Type B pancreatic cell (in vitro differentiated cells): Measurements from ENCODE around the gene CRIP2. TPM values are rescaled to one million over a fixed set of nuclear protein-coding genes. Genes with fewer than 3 reads are reported as not detected.

ENCODE experiments used
- DNase-seq: peaks from one replicate; pipeline ENCODE4 v3.0.0; 2021; ENCODE audit warnings: mixed read lengths; ENCODE audit not compliant: unreplicated experiment; ENCODE audit errors: extremely low spot score
- H3K27ac Mint-ChIP-seq: 2 replicates; pipeline ENCODE4 v1.8.0; 2021; ENCODE audit warnings: mild to moderate bottlenecking, mixed read lengths
- H3K27me3 Mint-ChIP-seq: 2 replicates; pipeline ENCODE4 v1.8.0; 2021; ENCODE audit warnings: mixed read lengths
- H3K36me3 Mint-ChIP-seq: 2 replicates; pipeline ENCODE4 v1.8.0; 2021; ENCODE audit warnings: mixed read lengths
- H3K4me1 Mint-ChIP-seq: one replicate; pipeline ENCODE4 v1.8.0; 2021; ENCODE audit warnings: mixed read lengths; ENCODE audit not compliant: unreplicated experiment
- H3K4me3 Mint-ChIP-seq: 2 replicates; pipeline ENCODE4 v1.8.0; 2021; ENCODE audit warnings: mild to moderate bottlenecking, mixed read lengths
- H3K9me3 Mint-ChIP-seq: 2 replicates; pipeline ENCODE4 v1.8.0; 2021; ENCODE audit warnings: mixed read lengths
- total RNA-seq: library from RNA; stranded (reverse); gene quantifications from 2 replicates; pipeline ENCODE4 v1.2.1, GENCODE V29; 2021; ENCODE audit warnings: low replicate concordance
- TF ChIP-seq, protein P1 (sequence below): fragments of 200-600 bp; sonication (generic); conservative IDR thresholded peaks from 2 replicates; pipeline ENCODE4 v1.5.0; 2021; ENCODE audit warnings: antibody characterized with exemption, mild to moderate bottlenecking

CRIP2 gene
- total RNA-seq, 1 donor from 2014 or later, result 20.3 TPM

DNA sequence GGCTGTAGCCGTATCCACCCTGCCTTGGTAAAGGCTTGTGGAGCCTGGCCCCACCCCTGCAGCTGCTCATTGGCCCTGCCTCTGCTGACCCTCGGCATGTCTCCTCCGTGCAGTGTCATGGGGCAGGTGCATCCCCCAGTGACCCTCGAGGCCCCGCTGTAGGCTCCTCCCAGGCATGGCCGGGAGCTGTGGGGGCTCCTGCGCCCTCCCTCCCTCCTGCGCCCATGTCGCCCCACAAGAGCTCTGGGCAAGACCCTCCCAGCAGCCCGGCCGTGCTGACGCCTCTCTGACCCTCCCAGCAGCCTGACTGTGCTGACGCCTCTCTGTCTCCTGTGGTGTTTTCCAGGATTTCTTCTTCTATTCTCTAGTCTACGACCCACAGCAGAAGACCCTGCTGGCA, 20.8 kb upstream of the CRIP2 start:
- DNase-seq, result no peak
- no peaks in the 10 kb centered on the region for H3K9me3 Mint-ChIP-seq
- H3K4me3 Mint-ChIP-seq, result no peak overlapping the region
- no peak overlapping the region for H3K27ac Mint-ChIP-seq
- TF ChIP-seq, protein P1, sequence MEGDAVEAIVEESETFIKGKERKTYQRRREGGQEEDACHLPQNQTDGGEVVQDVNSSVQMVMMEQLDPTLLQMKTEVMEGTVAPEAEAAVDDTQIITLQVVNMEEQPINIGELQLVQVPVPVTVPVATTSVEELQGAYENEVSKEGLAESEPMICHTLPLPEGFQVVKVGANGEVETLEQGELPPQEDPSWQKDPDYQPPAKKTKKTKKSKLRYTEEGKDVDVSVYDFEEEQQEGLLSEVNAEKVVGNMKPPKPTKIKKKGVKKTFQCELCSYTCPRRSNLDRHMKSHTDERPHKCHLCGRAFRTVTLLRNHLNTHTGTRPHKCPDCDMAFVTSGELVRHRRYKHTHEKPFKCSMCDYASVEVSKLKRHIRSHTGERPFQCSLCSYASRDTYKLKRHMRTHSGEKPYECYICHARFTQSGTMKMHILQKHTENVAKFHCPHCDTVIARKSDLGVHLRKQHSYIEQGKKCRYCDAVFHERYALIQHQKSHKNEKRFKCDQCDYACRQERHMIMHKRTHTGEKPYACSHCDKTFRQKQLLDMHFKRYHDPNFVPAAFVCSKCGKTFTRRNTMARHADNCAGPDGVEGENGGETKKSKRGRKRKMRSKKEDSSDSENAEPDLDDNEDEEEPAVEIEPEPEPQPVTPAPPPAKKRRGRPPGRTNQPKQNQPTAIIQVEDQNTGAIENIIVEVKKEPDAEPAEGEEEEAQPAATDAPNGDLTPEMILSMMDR, result no peak
- no peaks in the 10 kb centered on the region for H3K4me1 Mint-ChIP-seq
- H3K36me3 Mint-ChIP-seq, result peaks cover 4% of the 10 kb centered on the region
- no peaks in the 10 kb centered on the region for H3K27me3 Mint-ChIP-seq

DNA sequence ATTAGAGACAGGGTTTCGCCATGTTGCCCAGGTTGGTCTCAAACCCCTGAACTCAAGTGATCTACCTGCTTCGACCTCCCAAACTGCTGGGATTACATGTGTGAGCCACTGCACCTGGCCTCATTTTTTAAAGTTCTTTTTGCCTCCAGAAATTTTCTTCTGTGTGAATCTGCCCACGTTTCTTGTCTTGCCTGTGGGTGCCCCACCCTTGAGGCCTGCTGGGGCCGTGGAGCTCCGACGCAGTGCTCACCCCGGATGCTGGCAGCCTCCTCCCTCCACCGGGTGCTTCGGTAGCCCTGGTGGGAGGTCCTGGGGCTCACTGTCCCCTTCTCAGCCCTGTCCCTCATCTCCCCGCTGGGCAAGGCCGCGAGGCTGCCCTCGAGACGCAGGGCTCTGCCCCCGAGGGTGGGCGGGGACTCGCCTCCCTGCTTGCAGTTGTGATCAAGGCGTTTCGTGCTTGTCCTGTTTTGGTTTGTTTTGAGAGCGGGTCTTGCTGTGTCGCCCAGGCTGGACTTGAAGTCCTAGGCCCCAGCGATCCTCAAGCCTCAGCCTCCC, 19.5 kb upstream of the CRIP2 start:
- Mint-ChIP-seq H3K9me3 (no peaks in the 10 kb centered on the region), H3K27me3 (no peaks in the 10 kb centered on the region), H3K27ac (no peak overlapping the region), H3K4me3 (no peak overlapping the region), H3K36me3 (peaks cover 4% of the 10 kb centered on the region), H3K4me1 (no peaks in the 10 kb centered on the region)
- DNase-seq, result no peak
- TF ChIP-seq, protein P1, result no peak

DNA sequence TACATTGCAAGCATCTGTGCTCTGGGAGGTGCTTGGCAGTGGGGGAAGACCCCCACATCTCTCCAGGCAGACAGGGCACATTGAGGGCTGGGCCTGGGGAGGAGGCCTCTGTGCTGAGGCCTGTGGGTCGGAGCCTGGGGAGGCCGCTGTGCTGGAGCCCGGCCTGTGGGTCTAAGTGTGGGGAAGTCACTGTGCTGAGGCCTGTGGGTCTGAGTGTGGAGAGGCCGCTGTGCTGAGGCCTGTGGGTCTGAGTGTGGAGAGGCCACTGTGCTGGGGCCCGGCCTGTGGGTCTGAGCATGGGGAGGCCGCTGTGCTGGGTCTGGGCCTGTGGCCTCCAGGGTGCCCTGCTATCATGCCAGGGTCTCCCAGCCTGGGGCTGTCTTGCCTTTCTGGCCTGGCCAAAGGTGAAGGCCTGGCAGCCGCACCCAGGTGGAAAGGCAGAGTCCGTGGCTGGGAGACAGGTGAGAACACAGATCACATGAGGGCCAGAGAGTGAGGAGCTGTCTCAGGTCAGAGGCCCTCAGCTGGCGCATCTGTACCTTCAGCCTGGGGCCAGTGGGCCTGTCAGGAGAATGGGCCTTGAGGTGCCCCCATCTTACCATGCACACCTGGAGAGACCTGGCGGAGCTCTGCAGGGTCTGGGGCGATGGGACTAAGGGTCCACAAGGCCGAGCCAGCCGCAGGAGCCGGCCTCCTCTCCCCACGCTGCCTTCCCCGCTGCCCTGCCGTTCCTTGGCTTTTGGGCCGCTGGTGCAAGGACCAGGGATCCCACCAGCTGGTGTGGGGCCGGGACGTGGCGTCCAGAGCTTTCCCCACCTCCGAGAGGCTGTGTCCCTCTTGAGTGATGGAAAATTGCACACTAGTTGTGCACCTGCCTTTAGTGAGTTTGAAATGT, 18.6 kb upstream of the CRIP2 start:
- Mint-ChIP-seq H3K9me3 (no peaks in the 10 kb centered on the region), H3K36me3 (peaks cover 4% of the 10 kb centered on the region), H3K27ac (no peak overlapping the region), H3K4me3 (no peak overlapping the region), H3K27me3 (no peaks in the 10 kb centered on the region), H3K4me1 (no peaks in the 10 kb centered on the region)
- TF ChIP-seq, protein P1, result no peak
- no peak for DNase-seq

DNA sequence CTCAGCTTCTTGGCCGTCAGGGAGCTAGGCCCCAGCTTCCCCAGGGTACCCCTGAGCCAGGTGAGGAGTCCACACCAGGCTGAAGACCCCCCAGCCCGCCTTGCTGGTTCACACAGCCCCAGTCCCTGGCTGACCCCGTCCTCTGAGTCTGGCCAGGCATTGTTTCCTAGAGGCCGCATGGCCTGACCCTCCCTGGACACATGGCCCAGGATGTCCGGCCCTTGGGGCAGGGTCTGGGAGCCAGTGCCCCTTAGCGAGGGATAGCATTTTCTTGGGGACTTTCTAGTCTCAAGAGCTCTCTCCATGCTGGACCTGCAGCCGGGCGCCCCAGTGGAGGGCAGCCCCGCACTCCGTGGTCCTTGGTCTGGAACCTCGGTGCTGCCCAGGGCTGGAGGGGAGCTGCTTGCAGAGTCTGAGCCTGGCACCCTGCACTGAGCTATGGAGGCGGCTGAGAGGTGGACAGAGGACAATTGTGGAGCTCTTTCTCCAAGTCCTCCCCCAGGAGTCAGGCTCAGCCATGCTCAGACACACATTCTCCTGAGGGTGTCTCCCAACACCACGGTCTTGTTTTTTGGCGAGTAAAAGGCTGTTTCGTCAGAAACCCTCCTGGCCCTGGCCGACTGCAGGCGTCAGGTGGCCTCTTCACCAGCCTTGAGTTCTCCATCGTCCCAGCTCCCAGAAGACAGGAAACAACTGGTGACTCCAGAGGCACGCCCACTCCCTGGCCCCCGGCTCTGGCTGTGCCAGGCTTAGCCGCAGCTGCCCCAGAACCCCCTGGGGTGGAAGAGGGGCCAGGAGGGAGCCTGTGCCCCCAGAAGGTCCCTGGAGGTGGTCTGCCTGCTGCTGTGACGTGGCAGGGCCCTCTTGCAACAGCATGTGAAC, 17.6 kb upstream of the CRIP2 start:
- Mint-ChIP-seq H3K4me1 (no peaks in the 10 kb centered on the region), H3K36me3 (peaks cover 4% of the 10 kb centered on the region), H3K4me3 (no peak overlapping the region), H3K9me3 (no peaks in the 10 kb centered on the region), H3K27ac (no peak overlapping the region), H3K27me3 (no peaks in the 10 kb centered on the region)
- TF ChIP-seq, protein P1, result no peak
- no peak for DNase-seq

DNA sequence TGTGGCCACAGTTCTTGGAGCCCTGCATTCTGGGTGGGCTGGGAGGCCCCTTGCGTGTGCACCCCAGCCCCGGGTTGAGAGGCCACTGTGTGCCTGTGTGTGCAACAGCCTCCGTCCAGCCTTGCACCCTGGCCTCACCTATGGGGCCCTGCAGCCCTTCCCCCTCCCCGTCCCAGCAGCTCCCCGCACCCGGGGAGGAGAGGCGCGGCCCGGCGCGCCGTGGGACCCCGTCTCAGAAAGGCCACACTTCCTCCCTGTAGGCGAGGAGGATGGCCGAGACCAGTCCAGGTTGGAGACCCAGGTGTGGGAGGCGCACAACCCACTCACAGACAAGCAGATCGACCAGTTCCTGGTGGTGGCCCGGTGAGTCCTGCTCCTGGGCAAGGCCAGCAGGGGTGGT, 16.6 kb upstream of the CRIP2 start:
- H3K27me3 Mint-ChIP-seq, result no peaks in the 10 kb centered on the region
- no peaks in the 10 kb centered on the region for H3K4me1 Mint-ChIP-seq
- H3K36me3 Mint-ChIP-seq, result no peaks in the 10 kb centered on the region
- TF ChIP-seq, protein P1, result no peak
- no peak overlapping the region for H3K27ac Mint-ChIP-seq
- no peak overlapping the region for H3K4me3 Mint-ChIP-seq
- no peaks in the 10 kb centered on the region for H3K9me3 Mint-ChIP-seq
- DNase-seq, result no peak
